GM10248 (cell line): Measurements from ENCODE around the gene PDLIM3.

Source experiments
- CTCF ChIA-PET: fragments of 300-600 bp; sonication (Branson Sonifier 250); formaldehyde crosslinking; extraction: SDS; loops from one replicate; lab custom pipeline; 2021; ENCODE audit warnings: antibody characterized with exemption; lab: Yijun Ruan, JAX
- POLR2A ChIA-PET: fragments of 350-650 bp; sonication (Branson Sonifier 250); formaldehyde crosslinking; extraction: SDS; loops from one replicate; lab custom pipeline; 2020; ENCODE audit warnings: antibody characterized with exemption; lab: Yijun Ruan, JAX
- DNase-seq: peaks from one replicate; pipeline ENCODE4 v3.0.0; 2012; ENCODE audit errors: extremely low spot score
- CTCF ChIP-seq: IDR thresholded peaks from 2 replicates; pipeline ENCODE4 v1.5.1; 2012; ENCODE audit warnings: mild to moderate bottlenecking, low read depth; ENCODE audit errors: extremely low read depth, missing control alignments, control extremely low read depth

PDLIM3 gene

GRCh38 chr4:185534866-185535611 lies at the start of gene PDLIM3:
Gene PDLIM3 (minus strand): TSS chr4:185535507. CDS start chr4:185535434, 73 bp downstream.
- no peak for TF ChIP-seq CTCF
- POLR2A ChIA-PET: no interaction called here
- peak; percentile 31 for DNase-seq
- CTCF ChIA-PET: interaction anchor here (1.1 to 2.2 kb wide), 3 partner anchors 9 to 63 kb away, joined by 3 to 9 read pairs (median 5); no protein-coding TSS in a partner anchor

DNA sequence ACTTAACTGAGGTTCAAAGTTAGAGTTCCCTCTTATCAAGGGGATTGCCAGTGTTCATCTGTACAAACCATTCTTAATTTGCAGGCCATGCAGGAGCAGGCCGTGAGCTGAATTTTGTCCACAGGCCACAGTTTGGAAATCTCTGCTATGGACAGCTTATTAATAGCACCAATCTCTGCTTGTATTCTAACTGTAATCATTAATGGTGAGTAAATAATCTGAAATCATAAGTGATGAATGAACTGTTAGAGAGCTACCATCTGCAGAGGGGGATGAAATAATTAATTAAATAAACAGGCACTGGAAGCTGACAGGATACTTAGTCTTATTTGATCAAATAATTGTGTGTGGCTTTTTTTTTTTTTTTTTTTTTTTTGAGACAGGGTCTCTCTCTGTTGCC lies 48.5 kb upstream of the PDLIM3 start:
- TF ChIP-seq CTCF: no peak
- CTCF ChIA-PET: interaction anchor here (1.0 to 9.0 kb wide), 3 partner anchors 9 to 15 kb away, joined by 3 to 74 read pairs (median 26); no protein-coding TSS in a partner anchor
- POLR2A ChIA-PET: no interaction called here
- DNase-seq: no peak

GRCh38 chr4:185582651-185583400 lies 47.5 kb upstream of the PDLIM3 start:
- DNase-seq: no peak
- TF ChIP-seq CTCF: no peak
- ChIA-PET POLR2A (no interaction called here), CTCF (interaction anchor here (0.6 to 9.0 kb wide), 7 partner anchors 8 to 456 kb away, joined by 3 to 74 read pairs (median 3); no protein-coding TSS in a partner anchor)

DNA sequence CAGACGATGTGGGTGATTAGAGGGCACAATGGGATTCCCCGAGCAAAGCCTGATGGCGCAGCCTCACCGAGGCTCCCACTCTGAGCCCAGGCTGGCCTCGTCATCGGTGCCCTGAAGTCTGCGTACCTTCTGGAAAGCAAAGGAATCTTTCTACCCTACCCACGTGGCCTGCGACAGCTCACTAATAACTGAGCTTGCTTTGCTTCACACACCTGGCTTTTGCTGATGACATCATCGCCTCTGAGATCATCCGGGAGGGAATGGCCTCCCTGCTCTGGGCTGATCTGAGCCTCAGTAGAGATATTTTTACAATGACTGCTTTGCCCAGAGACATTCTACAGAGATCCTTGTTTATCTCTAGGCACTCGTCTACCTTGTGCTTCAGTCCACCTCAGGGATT lies 45.4 kb upstream of the PDLIM3 start:
- CTCF ChIA-PET: no interaction called here
- POLR2A ChIA-PET: no interaction called here
- no peak for DNase-seq
- no peak for TF ChIP-seq CTCF

DNA sequence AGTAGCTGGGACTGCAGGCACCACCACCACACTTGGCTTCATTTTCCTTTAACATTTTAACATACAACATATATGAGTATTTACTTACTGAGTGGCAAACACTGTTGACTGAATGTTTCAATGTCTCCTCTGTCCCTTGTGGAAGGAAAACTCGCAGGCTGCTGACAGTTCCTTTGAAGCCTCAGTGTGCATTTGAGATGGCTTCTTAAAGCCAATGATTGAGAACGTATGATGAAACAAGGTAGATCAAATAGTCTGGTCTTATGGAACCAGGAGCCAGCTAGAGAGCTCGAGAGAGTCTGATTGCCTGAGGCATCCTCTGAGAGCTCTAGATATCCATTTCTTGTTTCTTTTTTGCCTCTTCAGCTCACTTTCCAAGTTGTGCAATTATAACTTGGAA lies 43.0 kb upstream of the PDLIM3 start:
- no peak for TF ChIP-seq CTCF
- POLR2A ChIA-PET: no interaction called here
- DNase-seq: no peak
- CTCF ChIA-PET: interaction anchor here (1.1 to 3.0 kb wide), 2 partner anchors 9 to 19 kb away, joined by 5 to 17 read pairs; no protein-coding TSS in a partner anchor
